GM12891 (cell line): Measurements from ENCODE around the gene CIB4.

Source experiments
- DNase-seq: peaks from one replicate; pipeline ENCODE4 v3.0.0; 2011; ENCODE audit warnings: low spot score; ENCODE audit not compliant: insufficient read length
- FAIRE-seq: peaks from 2 replicates; lab custom pipeline; 2011; peaks lifted over from hg19 to GRCh38; lab: Jason Lieb, UNC
- PAX5 ChIP-seq: IDR thresholded peaks from 2 replicates; pipeline ENCODE4 v1.6.1; 2011; ENCODE audit warnings: low read length, moderate library complexity, mild to moderate bottlenecking; ENCODE audit not compliant: insufficient read depth, severe bottlenecking
- POLR2A ChIP-seq: IDR thresholded peaks from 2 replicates; pipeline ENCODE4 v1.6.1; 2011; ENCODE audit warnings: low read depth, low read length, control low read depth
- POLR2AphosphoS5 ChIP-seq: IDR thresholded peaks from 2 replicates; pipeline ENCODE4 v1.6.1; 2011; ENCODE audit warnings: low read depth, low read length, control low read depth
- POU2F2 ChIP-seq: IDR thresholded peaks from 2 replicates; pipeline ENCODE4 v1.6.1; 2011; ENCODE audit warnings: low read depth, mild to moderate bottlenecking, control low read depth, low read length, moderate library complexity
- SPI1 ChIP-seq: IDR thresholded peaks from 2 replicates; pipeline ENCODE4 v1.6.1; 2011; ENCODE audit warnings: low read depth, low read length, control low read depth
- TAF1 ChIP-seq: IDR thresholded peaks from 2 replicates; pipeline ENCODE4 v1.6.1; 2011; ENCODE audit warnings: low read depth, low read length, control low read depth

Gene CIB4

GRCh38 chr2:26585966-26586365, 55.2 kb downstream of the CIB4 start:
- TF ChIP-seq POLR2A, result no peak
- no peak for TF ChIP-seq TAF1
- TF ChIP-seq SPI1, result no peak
- TF ChIP-seq PAX5, result no peak
- no peak for TF ChIP-seq POU2F2
- TF ChIP-seq POLR2AphosphoS5, result no peak
- DNase-seq, result no peak
- no peak for FAIRE-seq

DNA sequence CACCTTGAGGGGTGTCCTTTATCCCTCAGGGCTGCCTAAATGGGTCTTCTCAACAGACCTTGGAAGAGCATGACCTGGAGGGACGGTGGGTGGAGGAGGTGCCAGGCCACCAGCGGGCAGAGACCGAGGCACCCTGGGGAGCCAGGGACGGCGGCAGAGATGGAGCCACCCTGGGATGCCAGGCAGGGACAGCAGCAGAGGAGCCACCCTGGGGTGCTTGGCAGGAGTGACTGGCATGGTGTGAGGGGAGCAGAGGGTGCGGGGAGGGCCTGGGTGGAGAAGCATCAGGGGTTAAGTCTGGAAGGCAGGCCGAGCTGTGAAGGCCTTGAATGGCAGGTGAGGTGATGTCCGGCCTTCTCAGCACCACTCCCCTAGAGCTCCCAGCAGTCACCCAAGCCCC, 56.1 kb downstream of the CIB4 start:
- TF ChIP-seq PAX5, result no peak
- TF ChIP-seq TAF1, result no peak
- no peak for TF ChIP-seq POU2F2
- TF ChIP-seq SPI1, result no peak
- TF ChIP-seq POLR2AphosphoS5, result no peak
- no peak for TF ChIP-seq POLR2A
- FAIRE-seq (no peak), DNase-seq (no peak)

DNA sequence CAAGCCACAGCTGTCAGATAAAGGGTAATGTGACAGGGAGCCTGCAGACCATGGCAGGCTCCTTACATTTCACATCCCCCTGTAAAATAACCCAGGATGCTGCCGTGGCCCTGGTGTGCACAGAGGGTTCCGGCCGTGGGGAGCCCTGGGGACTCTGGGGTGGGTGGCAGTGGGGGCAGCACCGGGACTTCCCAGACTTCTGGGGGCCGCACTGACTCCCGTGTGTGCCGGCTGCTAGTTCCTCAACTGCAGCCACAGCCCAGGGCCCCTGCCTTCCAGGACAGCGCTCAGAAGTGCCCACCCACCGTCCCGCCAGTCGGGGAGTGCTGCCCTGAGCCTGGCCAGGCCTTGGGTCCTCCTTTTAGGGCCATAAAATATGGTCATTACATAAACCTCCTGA, 56.5 kb downstream of the CIB4 start:
- DNase-seq (no peak), FAIRE-seq (no peak)
- TF ChIP-seq POLR2AphosphoS5 (no peak), PAX5 (no peak), SPI1 (no peak), TAF1 (no peak), POLR2A (no peak), POU2F2 (no peak)

DNA sequence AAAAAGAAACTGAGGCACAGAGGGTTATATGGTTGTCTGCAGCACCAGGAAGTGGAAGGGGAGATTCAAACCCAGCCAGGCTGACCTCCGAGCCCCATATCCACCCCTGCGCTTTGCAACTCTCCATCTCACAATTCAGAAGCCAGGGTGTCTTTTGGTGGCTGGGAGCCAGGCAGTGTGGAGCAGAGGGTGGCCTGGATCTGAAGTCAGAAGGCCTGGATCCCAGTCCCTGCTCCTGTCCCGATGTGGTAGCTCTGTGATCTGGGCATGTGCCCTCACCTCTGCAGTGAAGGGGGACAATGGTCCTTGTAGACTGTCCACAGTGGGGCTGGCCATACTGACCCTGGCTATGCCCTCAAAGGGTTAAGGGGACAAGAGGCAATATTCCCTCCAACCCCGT, 57.0 kb downstream of the CIB4 start:
- TF ChIP-seq PAX5 (no peak), SPI1 (no peak), TAF1 (no peak), POU2F2 (no peak), POLR2AphosphoS5 (no peak), POLR2A (no peak)
- no peak for FAIRE-seq

DNA sequence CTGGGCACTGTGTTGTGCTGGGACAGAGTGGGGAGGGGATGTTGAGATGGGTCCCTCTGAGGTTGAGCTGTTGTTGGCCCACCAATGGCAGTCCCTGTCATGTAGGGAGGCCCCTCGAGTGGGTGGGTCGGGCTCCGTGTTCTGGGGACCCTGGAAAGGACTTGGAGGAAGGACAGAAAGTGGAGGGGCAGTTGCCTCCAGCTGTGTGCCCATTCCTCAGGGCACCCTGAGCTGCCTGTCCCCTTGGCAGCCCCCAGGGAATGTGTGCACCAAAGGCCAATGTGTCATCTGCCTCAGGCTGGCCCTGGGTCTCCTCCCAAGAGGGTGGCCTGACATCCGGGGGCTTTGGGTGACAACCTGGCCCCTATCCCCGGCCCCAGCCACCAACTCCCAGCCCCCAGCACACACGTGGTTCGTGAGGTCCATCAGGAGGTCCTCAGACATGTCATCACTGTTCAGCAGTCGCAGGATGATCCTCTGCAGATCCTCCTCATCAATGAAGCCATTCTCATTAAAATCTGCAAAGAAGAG, 57.7 kb downstream of the CIB4 start:
- no peak for TF ChIP-seq SPI1
- TF ChIP-seq PAX5, result no peak
- no peak for TF ChIP-seq TAF1
- TF ChIP-seq POU2F2, result no peak
- no peak for TF ChIP-seq POLR2AphosphoS5
- TF ChIP-seq POLR2A, result no peak
- FAIRE-seq (no peak), DNase-seq (no peak)

More for the DNA sequence above, 57.0 kb downstream of the CIB4 start:
- DNase-seq, result no peak

DNA sequence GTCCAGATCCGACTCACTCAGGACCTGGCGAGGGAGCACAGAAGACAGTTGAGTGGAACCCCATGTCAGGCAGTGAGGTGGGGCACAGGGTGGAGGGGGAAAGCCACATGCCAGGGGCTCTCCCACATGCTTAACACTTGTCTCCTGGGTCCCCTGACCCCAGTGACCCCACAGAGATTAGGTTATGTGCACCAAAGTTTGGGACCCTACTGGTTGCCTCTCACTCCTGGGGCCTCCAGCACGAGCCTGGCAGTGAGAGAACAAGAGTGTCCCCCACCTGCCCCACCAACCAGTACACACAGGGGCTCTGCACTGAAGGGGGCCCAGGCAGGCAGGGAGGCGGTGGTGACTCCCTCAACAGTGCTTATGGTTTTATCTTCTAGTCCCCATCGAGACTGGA, 58.3 kb downstream of the CIB4 start:
- no peak for FAIRE-seq
- no peak for TF ChIP-seq PAX5
- no peak for TF ChIP-seq TAF1
- TF ChIP-seq POLR2A, result no peak
- no peak for TF ChIP-seq POLR2AphosphoS5
- no peak for TF ChIP-seq SPI1
- no peak for TF ChIP-seq POU2F2
- no peak for DNase-seq

GRCh38 chr2:26581991-26582842, 58.9 kb downstream of the CIB4 start:
- DNase-seq (no peak), FAIRE-seq (no peak)

GRCh38 chr2:26581266-26581990, 59.7 kb downstream of the CIB4 start:
- FAIRE-seq, result no peak
- no peak for TF ChIP-seq POLR2A
- no peak for TF ChIP-seq PAX5
- no peak for DNase-seq

More at GRCh38 chr2:26581991-26582842, 58.9 kb downstream of the CIB4 start:
- TF ChIP-seq SPI1, result no peak
- TF ChIP-seq POLR2AphosphoS5, result no peak
- no peak for TF ChIP-seq TAF1
- no peak for TF ChIP-seq POU2F2
- TF ChIP-seq PAX5, result no peak
- TF ChIP-seq POLR2A, result no peak

- FAIRE-seq (no peak), DNase-seq (no peak)
- TF ChIP-seq PAX5 (no peak), TAF1 (no peak), POLR2A (no peak), SPI1 (no peak), POU2F2 (no peak), POLR2AphosphoS5 (no peak)
Measured at GRCh38 chr2:26580751-26581150, 60.4 kb downstream of the CIB4 start.

- TF ChIP-seq TAF1, result no peak
- DNase-seq, result no peak
- FAIRE-seq, result no peak
Measured at GRCh38 chr2:26580151-26580550, 61.0 kb downstream of the CIB4 start.
